Left cardiac atrium (tissue), 2 donors: Measurements from ENCODE around the gene GATA2. TPM values are rescaled to one million over a fixed set of nuclear protein-coding genes. Genes with fewer than 3 reads are reported as not detected.

ENCODE experiments used
- total RNA-seq, 2 donors: library from RNA; stranded (reverse); fragmentation: NEBNext Ultra II Directional; extraction: Animal tissue kit (Norgen Biotek cat#: 25700); gene quantifications; one replicate each; pipeline ENCODE4 v1.2.1, GENCODE V29; 2021
- donor health status: DM: no; HTN: yes; CAD: no; lungs with severe emphysema.
- donor health status: DM: yes; HTN: yes; CAD: no.

The GATA2 gene
- total RNA-seq, 2 donors from 2014 or later, result 8.9 to 23.8 TPM

Other genes with a start within 250 kb of the GATA2 start
- gene DNAJB8, start 26.3 kb downstream of the GATA2 start, total RNA-seq, result not detected
- 100 to 1,000 TPM; 139 to 170 TPM for gene RPN1, start 157.6 kb upstream of the GATA2 start, total RNA-seq
- gene RAB7A, start 233.0 kb upstream of the GATA2 start, total RNA-seq, result 100 to 1,000 TPM; 204 to 255 TPM